ENCODE data around the gene CELF5. TPM values are rescaled to one million over a fixed set of nuclear protein-coding genes. Genes with fewer than 3 reads are reported as not detected.
"Not testable (repeated sequence)": the region's sequence is repeated elsewhere in the genome, so short reads cannot be mapped to it uniquely, and the experiment has no call there.

CELF5 gene
- total RNA-seq, 1 donor from 2014 or later, result not detected

DNA sequence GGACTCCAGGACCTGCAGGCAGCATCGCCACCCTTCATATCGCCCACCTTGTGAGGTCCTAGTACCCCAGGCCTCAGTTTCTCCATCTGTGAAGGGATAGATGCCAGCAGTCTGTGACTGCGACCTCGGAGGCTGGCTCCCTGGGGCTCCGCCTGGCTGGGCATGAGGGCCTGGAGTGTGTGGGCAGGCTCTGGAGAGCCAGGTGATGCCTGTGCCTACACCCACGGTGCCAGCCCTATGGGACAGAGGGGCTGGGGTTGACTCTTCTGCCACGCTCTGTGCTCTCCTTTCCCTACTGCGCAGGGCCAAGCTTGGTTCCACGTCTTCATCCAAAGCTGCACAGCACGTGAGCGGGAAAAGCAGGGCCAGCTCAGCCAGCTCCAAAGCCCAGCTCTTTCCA lies 115.9 kb downstream of the CELF5 start:
- no peak overlapping the region for H3K27ac Mint-ChIP-seq
- peaks cover 6% of the 10 kb centered on the region for H3K4me1 Mint-ChIP-seq

DNA sequence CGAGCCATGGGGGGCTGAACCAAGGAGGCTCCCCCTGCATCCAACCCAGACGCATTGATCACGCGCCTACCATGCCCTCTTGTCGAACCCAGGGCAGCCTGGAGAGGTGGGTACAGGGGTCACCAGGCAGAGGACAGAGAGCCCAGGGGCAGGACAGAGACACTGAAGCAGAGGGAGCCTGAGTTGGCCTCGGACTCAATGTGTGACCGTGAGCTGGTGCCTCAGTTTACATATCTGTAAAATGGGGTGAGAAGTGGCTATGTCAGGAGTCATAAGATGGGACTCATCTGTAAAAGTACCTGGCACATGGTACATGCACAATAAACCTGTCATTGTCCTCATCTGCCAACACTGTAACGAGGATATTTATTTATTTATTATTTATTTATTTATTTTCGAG lies 117.8 kb downstream of the CELF5 start:
- Mint-ChIP-seq H3K27me3 (peaks cover 12% of the 10 kb centered on the region), H3K9me3 (no peaks in the 10 kb centered on the region), H3K4me1 (peaks cover 6% of the 10 kb centered on the region), H3K36me3 (ENCODE audit: low read depth) (no peaks in the 10 kb centered on the region), H3K27ac (no peak overlapping the region), H3K4me3 (no peak overlapping the region)
- CTCF ChIA-PET, result interaction anchor here (1.7 kb wide), 1 partner anchor 87 kb away, joined by 16 read pairs; no protein-coding TSS in a partner anchor
- ATAC-seq (ENCODE audit: low read depth), result no peak
- no peak for DNase-seq
- POLR2A ChIA-PET, result no interaction called here
- TF ChIP-seq, protein P1, sequence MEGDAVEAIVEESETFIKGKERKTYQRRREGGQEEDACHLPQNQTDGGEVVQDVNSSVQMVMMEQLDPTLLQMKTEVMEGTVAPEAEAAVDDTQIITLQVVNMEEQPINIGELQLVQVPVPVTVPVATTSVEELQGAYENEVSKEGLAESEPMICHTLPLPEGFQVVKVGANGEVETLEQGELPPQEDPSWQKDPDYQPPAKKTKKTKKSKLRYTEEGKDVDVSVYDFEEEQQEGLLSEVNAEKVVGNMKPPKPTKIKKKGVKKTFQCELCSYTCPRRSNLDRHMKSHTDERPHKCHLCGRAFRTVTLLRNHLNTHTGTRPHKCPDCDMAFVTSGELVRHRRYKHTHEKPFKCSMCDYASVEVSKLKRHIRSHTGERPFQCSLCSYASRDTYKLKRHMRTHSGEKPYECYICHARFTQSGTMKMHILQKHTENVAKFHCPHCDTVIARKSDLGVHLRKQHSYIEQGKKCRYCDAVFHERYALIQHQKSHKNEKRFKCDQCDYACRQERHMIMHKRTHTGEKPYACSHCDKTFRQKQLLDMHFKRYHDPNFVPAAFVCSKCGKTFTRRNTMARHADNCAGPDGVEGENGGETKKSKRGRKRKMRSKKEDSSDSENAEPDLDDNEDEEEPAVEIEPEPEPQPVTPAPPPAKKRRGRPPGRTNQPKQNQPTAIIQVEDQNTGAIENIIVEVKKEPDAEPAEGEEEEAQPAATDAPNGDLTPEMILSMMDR (IDR thresholded peaks at IDR 0.05), result no peak
- intact Hi-C loops (cut with micrococcal nuclease), result no loop called here

More for the DNA sequence above, 115.9 kb downstream of the CELF5 start:
- ATAC-seq (ENCODE audit: low read depth), result no peak
- ChIA-PET CTCF (no interaction called here), POLR2A (no interaction called here)
- DNase-seq, result no peak
- TF ChIP-seq, protein P1 (IDR thresholded peaks at IDR 0.05), result no peak
- intact Hi-C loops (cut with micrococcal nuclease), result no loop called here
- no peak overlapping the region for H3K4me3 Mint-ChIP-seq
- peaks cover 20% of the 10 kb centered on the region for H3K27me3 Mint-ChIP-seq
- H3K9me3 Mint-ChIP-seq, result no peaks in the 10 kb centered on the region
- H3K36me3 Mint-ChIP-seq (ENCODE audit: low read depth), result no peaks in the 10 kb centered on the region

GRCh38 chr19:3342962-3343361 lies 118.5 kb downstream of the CELF5 start:
- CTCF ChIA-PET, result interaction anchor here (1.4 to 1.7 kb wide), 2 partner anchors 19 to 87 kb away, joined by 3 to 16 read pairs; no protein-coding TSS in a partner anchor
- H3K4me3 Mint-ChIP-seq; H3K36me3 Mint-ChIP-seq (ENCODE audit: low read depth); DNase-seq; POLR2A ChIA-PET; intact Hi-C loops (cut with micrococcal nuclease); ATAC-seq (ENCODE audit: low read depth); H3K4me1 Mint-ChIP-seq; H3K9me3 Mint-ChIP-seq; H3K27ac Mint-ChIP-seq: not testable (repeated sequence)
- H3K27me3 Mint-ChIP-seq, result peaks cover 12% of the 10 kb centered on the region

GRCh38 chr19:3343619-3344502 lies 119.4 kb downstream of the CELF5 start:
- no peak for DNase-seq
- POLR2A ChIA-PET, result no interaction called here
- TF ChIP-seq, protein P1 (IDR thresholded peaks at IDR 0.05), result no peak
- Mint-ChIP-seq H3K27me3 (peaks cover 8% of the 10 kb centered on the region), H3K27ac (no peak overlapping the region), H3K4me3 (no peak overlapping the region), H3K4me1 (peaks cover 3% of the 10 kb centered on the region), H3K36me3 (ENCODE audit: low read depth) (no peaks in the 10 kb centered on the region), H3K9me3 (no peaks in the 10 kb centered on the region)
- ATAC-seq (ENCODE audit: low read depth), result peak; percentile 87
- intact Hi-C loops (cut with micrococcal nuclease), result no loop called here
- CTCF ChIA-PET, result interaction anchor here (1.4 to 1.7 kb wide), 2 partner anchors 18 to 86 kb away, joined by 3 to 16 read pairs; no protein-coding TSS in a partner anchor

DNA sequence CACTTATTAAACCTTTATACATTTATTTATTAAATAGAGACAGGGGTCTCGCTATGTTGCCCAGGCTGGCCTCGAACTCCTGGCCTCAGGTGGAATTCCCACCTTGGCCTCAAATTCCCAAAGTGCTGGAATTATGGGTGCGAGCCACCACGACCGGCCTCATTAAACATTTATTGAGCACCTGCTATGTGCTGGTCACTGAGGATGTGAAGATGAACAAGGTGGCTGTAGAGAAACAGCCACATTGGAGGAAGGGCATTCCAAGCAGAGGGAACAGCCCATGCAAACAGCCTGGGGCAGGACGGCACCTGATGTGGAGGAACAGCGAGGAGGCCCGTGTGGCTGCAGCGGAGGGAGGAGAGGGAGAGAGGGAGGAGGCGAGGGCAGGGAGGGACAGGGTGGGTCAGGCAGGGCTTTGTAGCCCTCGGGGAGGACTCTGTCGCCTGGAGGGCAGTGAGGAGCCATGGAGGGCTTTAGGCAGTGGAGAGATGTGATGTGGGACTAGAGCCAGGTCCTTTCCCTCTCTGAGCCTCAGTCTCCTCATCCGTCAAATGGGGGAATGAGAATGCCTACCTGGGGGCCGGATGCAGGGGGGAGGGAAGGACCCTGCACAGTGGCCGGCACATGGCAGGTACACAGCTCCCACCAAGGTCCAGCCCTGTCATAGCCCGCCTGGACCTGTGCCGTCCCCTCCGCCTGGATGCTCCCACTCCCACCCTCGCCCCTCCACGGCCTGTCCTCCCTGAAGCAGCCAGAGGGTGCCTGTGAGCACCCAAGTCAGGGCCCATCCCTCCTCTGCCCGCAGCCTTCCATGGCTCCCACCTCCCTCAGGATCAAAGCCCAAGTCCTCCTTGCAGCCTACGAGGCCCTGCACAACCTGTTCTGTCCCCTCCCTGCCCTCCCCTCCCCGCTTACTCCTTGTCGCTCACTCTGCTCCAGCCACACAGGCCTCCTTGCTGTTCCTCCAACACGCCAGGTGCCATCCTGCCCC lies 120.4 kb downstream of the CELF5 start:
- Mint-ChIP-seq H3K27me3 (peaks cover 7% of the 10 kb centered on the region), H3K4me3 (no peak overlapping the region), H3K27ac (no peak overlapping the region), H3K4me1 (peaks cover 3% of the 10 kb centered on the region), H3K36me3 (ENCODE audit: low read depth) (no peaks in the 10 kb centered on the region), H3K9me3 (no peaks in the 10 kb centered on the region)
- intact Hi-C loops (cut with micrococcal nuclease), result no loop called here
- ChIA-PET POLR2A (no interaction called here), CTCF (no interaction called here)
- DNase-seq (no peak), ATAC-seq (ENCODE audit: low read depth) (no peak)
- TF ChIP-seq, protein P1 (IDR thresholded peaks at IDR 0.05), result no peak
